ENCODE results near the gene ARPC1B. TPM values are rescaled to one million over a fixed set of nuclear protein-coding genes. Genes with fewer than 3 reads are reported as not detected.
"Not testable (repeated sequence)": the region's sequence is repeated elsewhere in the genome, so short reads cannot be mapped to it uniquely, and the experiment has no call there.

The ARPC1B gene
- total and polyA plus RNA-seq, 2 experiments from 2014 or later = 101 to 132 TPM

- TF ChIP-seq ZNF462 (CRISPR knock-in tag; IDR thresholded peaks at IDR 0.05) (no peak), STAT1 (IDR thresholded peaks at IDR 0.05; ENCODE audit: unreplicated experiment) (no peak), CTCF (conservative IDR thresholded peaks at IDR 0.05; ENCODE audit: low read depth in 2 of 2) (no peak), EZH2 (IDR thresholded peaks at IDR 0.05; ENCODE audit: low read depth, unreplicated experiment) (no peak), ZNF114 (CRISPR knock-in tag; IDR thresholded peaks at IDR 0.05) (no peak), ZNF331 (CRISPR knock-in tag; IDR thresholded peaks at IDR 0.05; ENCODE audit: low read depth) (no peak)
These were observed 48.1 kb upstream of the ARPC1B start (continued) for GRCh38 chr7:99326408-99326782.

- not testable (repeated sequence) for H3K9me3 Mint-ChIP-seq; H3K9me2 ChIP-seq (ENCODE audit: insufficient read depth); H3K36me3 ChIP-seq (ENCODE audit: insufficient read depth); H2AFZ ChIP-seq; H3F3A ChIP-seq (replicated peaks; ENCODE audit: low read depth); H3K4me2 ChIP-seq; ATAC-seq; H3K4me3 ChIP-seq; DNase-seq (ENCODE audit: low spot score); H3K4me3 Mint-ChIP-seq; H3K27ac Mint-ChIP-seq; H3K4me1 ChIP-seq (ENCODE audit: insufficient read depth); H3K27ac ChIP-seq (ENCODE audit: low read depth); H3K4me1 Mint-ChIP-seq; H3K27me3 Mint-ChIP-seq (ENCODE audit: insufficient read depth, low read depth, poor library complexity); H3K27me3 ChIP-seq (ENCODE audit: insufficient read depth)
- Histone ChIP-seq H3K79me2 (replicated peaks; ENCODE audit: insufficient read depth) (peaks cover 72% of the 10 kb centered on the region), H4K20me1 (replicated peaks; ENCODE audit: insufficient read depth) (peaks cover 29% of the 10 kb centered on the region)
- peaks cover 16% of the 10 kb centered on the region for H3K36me3 Mint-ChIP-seq (ENCODE audit: low read depth)
These were observed 44.1 kb upstream of the ARPC1B start for GRCh38 chr7:99330314-99330961.

All from GM23338 (cell line).